GM12873 (cell line): Measurements from ENCODE around the gene GJD4.

Experiments used
- CTCF ChIP-seq: IDR thresholded peaks from 2 replicates; pipeline ENCODE4 v1.5.1; 2012; ENCODE audit warnings: low read depth, mild to moderate bottlenecking, moderate library complexity, low read length, control low read depth; ENCODE audit not compliant: insufficient read depth; ENCODE audit errors: missing control alignments

The GJD4 gene

GRCh38 chr10:35605191-35605590 is at the start of gene GJD4:
Gene GJD4 (plus strand): TSS chr10:35605341. CDS start chr10:35605568, 227 bp downstream.
- no peak for TF ChIP-seq CTCF

GRCh38 chr10:35555962-35556930 is 48.9 kb upstream of the GJD4 start:
- TF ChIP-seq CTCF = no peak

GRCh38 chr10:35558276-35558675 is 46.9 kb upstream of the GJD4 start:
- TF ChIP-seq CTCF = no peak

- TF ChIP-seq CTCF = no peak
These were observed 45.7 kb upstream of the GJD4 start for GRCh38 chr10:35559416-35559815.

GRCh38 chr10:35561715-35562114 is 43.4 kb upstream of the GJD4 start:
- no peak for TF ChIP-seq CTCF

- no peak for TF ChIP-seq CTCF
These were observed 42.7 kb upstream of the GJD4 start for GRCh38 chr10:35562427-35562826.

GRCh38 chr10:35563261-35563891 is 41.8 kb upstream of the GJD4 start:
- TF ChIP-seq CTCF = peak; percentile 100
